IMR-90 (cell line): Measurements from ENCODE around the gene HRAS. TPM values are rescaled to one million over a fixed set of nuclear protein-coding genes. Genes with fewer than 3 reads are reported as not detected.

ENCODE experiments used
- ATAC-seq: fragments of 200-7000 bp; cut with Tn5 transposase; 2 replicates; pipeline ENCODE4 v1.9.1; 2020; ENCODE audit warnings: low read depth, mild to moderate bottlenecking, moderate library complexity
- BruUV-seq: library from RNA; stranded (reverse); fragments of 400-500 nt; replicated peaks from 2 replicates; lab custom pipeline; 2021; lab: Mats Ljungman, UMichigan
- CTCF ChIA-PET: fragments of 300-600 bp; formaldehyde crosslinking; extraction: SDS; loops from one replicate; lab custom pipeline; 2021; ENCODE audit warnings: antibody characterized with exemption; lab: Yijun Ruan, JAX
- POLR2A ChIA-PET: fragments of 300-600 bp; sonication (Branson Sonifier 250); formaldehyde crosslinking; loops from one replicate; lab custom pipeline; 2022; ENCODE audit warnings: antibody characterized with exemption; ENCODE audit not compliant: unreplicated experiment; lab: Charles Lee
- DNase-seq: peaks from one replicate; pipeline ENCODE4 v3.0.0; 2013
- H2AFZ ChIP-seq: replicated peaks from 2 replicates; pipeline ENCODE3; 2013; ENCODE audit warnings: low read length, mild to moderate bottlenecking; ENCODE audit not compliant: poor library complexity
- H2AK5ac ChIP-seq: 2 replicates; pipeline ENCODE4 v1.6.1; 2013; ENCODE audit warnings: low read depth, low read length, inconsistent platforms
- H2AK9ac ChIP-seq: replicated peaks from 2 replicates; pipeline ENCODE3; 2013; ENCODE audit warnings: mild to moderate bottlenecking, low read depth, low read length, moderate library complexity; ENCODE audit not compliant: poor library complexity
- H2BK120ac ChIP-seq: 2 replicates; pipeline ENCODE4 v1.6.1; 2013; ENCODE audit warnings: low read depth, low read length, inconsistent platforms
- H2BK15ac ChIP-seq: 3 replicates; pipeline ENCODE4 v1.6.1; 2013; ENCODE audit warnings: low read depth, low read length, inconsistent platforms
- H2BK20ac ChIP-seq: 2 replicates; pipeline ENCODE4 v1.6.1; 2013; ENCODE audit warnings: low read depth, mild to moderate bottlenecking, inconsistent platforms, low read length, moderate library complexity
- H2BK5ac ChIP-seq: 2 replicates; pipeline ENCODE4 v1.6.1; 2013; ENCODE audit warnings: mild to moderate bottlenecking, low read depth, low read length, inconsistent platforms; ENCODE audit not compliant: poor library complexity, severe bottlenecking
- H3K14ac ChIP-seq: replicated peaks from 2 replicates; pipeline ENCODE4 v1.6.1; 2013; ENCODE audit warnings: low read depth, low read length, inconsistent platforms
- H3K18ac ChIP-seq: 2 replicates; pipeline ENCODE4 v1.6.1; 2013; ENCODE audit warnings: low read depth, low read length, control low read depth
- H3K23ac ChIP-seq: 2 replicates; pipeline ENCODE4 v1.6.1; 2013; ENCODE audit warnings: low read depth, low read length, inconsistent platforms
- H3K27ac ChIP-seq: 2 replicates; pipeline ENCODE4 v1.5.1; 2013; ENCODE audit warnings: mild to moderate bottlenecking, control low read depth, low read length; ENCODE audit not compliant: insufficient read depth
- H3K27me3 ChIP-seq: 2 replicates; pipeline ENCODE4 v1.6.1; 2013; ENCODE audit warnings: low read length; ENCODE audit not compliant: control insufficient read depth, insufficient read depth
- H3K36me3 ChIP-seq: 2 replicates; pipeline ENCODE4 v1.6.1; 2013; ENCODE audit warnings: low read length, mixed read lengths; ENCODE audit not compliant: control insufficient read depth, insufficient read depth
- H3K4ac ChIP-seq: 2 replicates; pipeline ENCODE4 v1.6.1; 2013; ENCODE audit warnings: low read depth, low read length, inconsistent platforms
- H3K4me1 ChIP-seq: 2 replicates; pipeline ENCODE4 v1.6.1; 2013; ENCODE audit warnings: low read length, mixed read lengths; ENCODE audit not compliant: control insufficient read depth, insufficient read depth
- H3K4me2 ChIP-seq: 2 replicates; pipeline ENCODE4 v1.6.1; 2013; ENCODE audit warnings: low read depth, mild to moderate bottlenecking, control low read depth, low read length, moderate library complexity
- H3K4me3 ChIP-seq: 2 replicates; pipeline ENCODE4 v1.5.1; 2013; ENCODE audit warnings: low read depth, mild to moderate bottlenecking, control low read depth, low read length, moderate library complexity; ENCODE audit not compliant: insufficient read depth
- H3K56ac ChIP-seq: 2 replicates; pipeline ENCODE4 v1.6.1; 2013; ENCODE audit warnings: low read length, inconsistent platforms; ENCODE audit not compliant: insufficient read depth; ENCODE audit errors: extremely low read depth
- H3K79me1 ChIP-seq, 2 experiments: 2 replicates each; pipeline ENCODE4 v1.6.1; 2013; ENCODE audit warnings: low read length in 2 of 2, inconsistent platforms in 1 of 2, low read depth in 1 of 2
- H3K9ac ChIP-seq: 2 replicates; pipeline ENCODE4 v1.6.1; 2013; ENCODE audit warnings: low read depth, low read length, control low read depth
- H3K9me1 ChIP-seq: 2 replicates; pipeline ENCODE4 v1.6.1; 2013; ENCODE audit warnings: low read length, inconsistent platforms; ENCODE audit not compliant: insufficient read depth
- H3K9me3 ChIP-seq: 2 replicates; pipeline ENCODE4 v1.6.1; 2013; ENCODE audit warnings: low read length; ENCODE audit not compliant: control insufficient read depth, insufficient read depth
- H4K20me1 ChIP-seq: 2 replicates; pipeline ENCODE4 v1.6.1; 2013; ENCODE audit warnings: low read length, inconsistent platforms; ENCODE audit not compliant: insufficient read depth
- H4K5ac ChIP-seq: 2 replicates; pipeline ENCODE4 v1.6.1; 2013; ENCODE audit warnings: mild to moderate bottlenecking, low read depth, low read length, control low read depth
- H4K8ac ChIP-seq, 2 experiments: 2 replicates each; pipeline ENCODE4 v1.6.1; 2013; ENCODE audit warnings: low read depth in 2 of 2, low read length in 2 of 2, control low read depth in 1 of 2, inconsistent platforms in 1 of 2
- H4K91ac ChIP-seq: 2 replicates; pipeline ENCODE4 v1.6.1; 2013; ENCODE audit warnings: low read depth, low read length, inconsistent platforms; ENCODE audit not compliant: insufficient read depth
- BHLHE40 ChIP-seq: fragments of 150-350 bp; IDR thresholded peaks from 2 replicates; pipeline ENCODE4 v1.6.1; 2016; ENCODE audit warnings: mild to moderate bottlenecking, low read depth, low read length
- CEBPB ChIP-seq: IDR thresholded peaks from 2 replicates; pipeline ENCODE4 v1.6.1; 2012; ENCODE audit warnings: low read depth, low read length, improper control_type of control experiment
- CHD1 ChIP-seq: IDR thresholded peaks from 2 replicates; pipeline ENCODE4 v1.6.1; 2012; ENCODE audit warnings: low read depth, low read length, improper control_type of control experiment
- CTCF ChIP-seq: conservative IDR thresholded peaks from 2 replicates; pipeline ENCODE4 v1.5.1; 2012; ENCODE audit warnings: mild to moderate bottlenecking, low read depth, low read length, improper control_type of control experiment
- FOS ChIP-seq: fragments of 150-350 bp; IDR thresholded peaks from 2 replicates; pipeline ENCODE4 v1.6.1; 2016; ENCODE audit warnings: low read depth, low read length
- MAFK ChIP-seq: IDR thresholded peaks from 2 replicates; pipeline ENCODE4 v1.6.1; 2012; ENCODE audit warnings: low read depth, low read length, improper control_type of control experiment
- MAZ ChIP-seq: IDR thresholded peaks from 2 replicates; pipeline ENCODE4 v1.6.1; 2012; ENCODE audit warnings: low read depth, mild to moderate bottlenecking, low read length, improper control_type of control experiment, moderate library complexity, borderline replicate concordance
- MXI1 ChIP-seq: IDR thresholded peaks from 2 replicates; pipeline ENCODE4 v1.6.1; 2012; ENCODE audit warnings: low read depth, mild to moderate bottlenecking, low read length, moderate library complexity, borderline replicate concordance
- POLR2A ChIP-seq: IDR thresholded peaks from 2 replicates; pipeline ENCODE4 v1.6.1; 2012; ENCODE audit warnings: mild to moderate bottlenecking, low read depth, low read length
- RCOR1 ChIP-seq: IDR thresholded peaks from 2 replicates; pipeline ENCODE4 v1.6.1; 2012; ENCODE audit warnings: mild to moderate bottlenecking, low read length, improper control_type of control experiment; ENCODE audit not compliant: insufficient replicate concordance
- RFX5 ChIP-seq: IDR thresholded peaks from 2 replicates; pipeline ENCODE4 v1.8.0; 2012; ENCODE audit warnings: low read depth, mild to moderate bottlenecking, low read length, moderate library complexity
- SMC3 ChIP-seq: fragments of 150-350 bp; IDR thresholded peaks from 2 replicates; pipeline ENCODE4 v1.6.1; 2016; ENCODE audit warnings: low read depth, mild to moderate bottlenecking, antibody characterized with exemption, low read length, moderate library complexity
- WGBS, 2 experiments: methylation state at CpG; one replicate each; pipeline versions ENCODE4 v1.1.5 to v1.1.7; 2013; ENCODE audit warnings: missing lambda C conversion rate in 2 of 2; ENCODE audit not compliant: insufficient read length in 1 of 2; ENCODE audit errors: extremely low coverage in 2 of 2; 5-methylcytosine and 5-hydroxymethylcytosine counted together
- dilution Hi-C: fragments of 300-500 bp; cut with HindIII; formaldehyde crosslinking; loops from one replicate; pipeline ENCODE4 v1.14.3; 2018; ENCODE audit warnings: low sequenced_read_pairs; ENCODE audit not compliant: unreplicated experiment
- in situ Hi-C: fragments of 300-500 bp; cut with MboI; formaldehyde crosslinking; loops from 3 replicates; pipeline ENCODE4 v1.14.3; 2019; ENCODE audit warnings: low sequenced_read_pairs, inconsistent platforms, mixed read lengths
- intact Hi-C: fragments of 100-400 bp; cut with micrococcal nuclease; formaldehyde crosslinking; loops from 2 replicates; pipeline ENCODE4 v1.10.0; 2022
- polyA plus RNA-seq, 3 experiments: library from polyadenylated mRNA; depleted of rRNA; stranded (reverse); fragments of >200 nt; gene quantifications; 2 replicates each; pipeline ENCODE4 v1.2.3, GENCODE V29; 2012; ENCODE audit warnings: low replicate concordance in 1 of 3
- total RNA-seq: library from RNA; depleted of rRNA; stranded (reverse); fragments of >200 nt; gene quantifications from 2 replicates; pipeline ENCODE4 v1.2.3, GENCODE V29; 2012

Gene HRAS
- total and polyA plus RNA-seq, 2 of the 4 experiments (the other 2 are of a cell fraction), result 108 to 123 TPM

DNA sequence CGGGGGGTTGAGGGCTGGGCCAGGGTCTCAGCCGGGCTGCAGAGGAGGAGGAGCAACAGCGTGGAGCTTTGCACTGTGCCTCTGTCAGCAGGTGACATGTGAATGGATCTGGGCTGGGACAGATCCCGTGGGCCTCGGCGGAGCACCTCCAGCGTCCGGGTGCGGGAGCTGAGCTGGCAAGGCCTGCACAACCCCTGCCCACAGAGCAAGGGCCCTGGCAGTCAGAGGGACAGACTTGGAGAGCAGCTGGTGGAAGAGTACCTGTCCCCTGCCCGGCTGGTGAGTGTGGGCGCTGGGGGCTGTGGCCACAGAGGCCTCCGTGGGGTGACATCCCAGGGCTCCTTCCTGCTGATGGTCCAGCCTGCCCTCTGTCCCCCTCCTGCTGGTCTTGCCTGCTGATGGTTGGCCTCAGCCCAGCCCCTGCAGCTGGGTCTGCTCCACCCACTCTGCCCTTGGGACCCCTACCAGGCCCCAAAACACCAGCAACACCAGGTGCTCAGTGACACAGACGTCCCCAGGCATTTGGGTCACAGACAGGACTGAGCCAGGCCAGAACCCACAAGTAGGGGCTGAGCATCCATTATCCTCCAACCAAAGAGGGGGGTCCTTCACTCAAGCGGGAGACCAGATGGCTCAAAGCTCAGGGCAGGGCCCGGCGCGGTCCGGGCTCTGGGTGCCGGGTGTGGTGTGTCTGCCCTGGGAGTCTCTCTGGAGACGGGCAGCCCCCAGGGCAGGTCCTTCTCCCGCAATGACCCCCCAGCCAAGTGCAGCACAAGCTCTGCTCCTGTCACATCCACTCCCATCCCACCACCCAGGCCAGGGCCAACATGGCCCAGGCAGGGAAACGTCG, 5.4 kb upstream of the HRAS start:
- Histone ChIP-seq H3K4me1 (peaks cover 10% of the 10 kb centered on the region), H3K79me1 (peaks cover 0 to 3% of the 10 kb centered on the region in 2 experiments; a peak in 1 of 4 replicates), H3K18ac (no peak overlapping the region), H3K36me3 (peaks cover 1% of the 10 kb centered on the region; the same call in 1 of the 2 replicates), H3K9ac (no peak overlapping the region), H4K91ac (no peak overlapping the region), H3K27me3 (no peaks in the 10 kb centered on the region), H3K23ac (no peak overlapping the region), H2AFZ (no peak overlapping the region), H3K9me3 (no peaks in the 10 kb centered on the region), H3K4me3 (no peak overlapping the region), H2BK120ac (no peak overlapping the region), H2AK5ac (no peak overlapping the region), H3K27ac (no peak overlapping the region), H4K5ac (no peak overlapping the region), H2BK20ac (no peak overlapping the region), H3K14ac (no peak overlapping the region), H3K9me1 (peaks cover 3% of the 10 kb centered on the region; the same call in 1 of the 2 replicates), H2BK15ac (no peak overlapping the region), H3K4me2 (no peak overlapping the region), H4K8ac (no peak overlapping the region), H2BK5ac (no peak overlapping the region), H3K4ac (no peak overlapping the region), H3K56ac (no peak overlapping the region), H2AK9ac (no peak overlapping the region), H4K20me1 (no peaks in the 10 kb centered on the region; the same call in 1 of the 2 replicates)
- TF ChIP-seq SMC3 (no peak), FOS (no peak), BHLHE40 (no peak), MXI1 (no peak), CHD1 (no peak), RFX5 (no peak), RCOR1 (no peak), POLR2A (no peak), CTCF (no peak), MAZ (no peak), CEBPB (no peak), MAFK (no peak)
- dilution Hi-C loops (no loop called here), intact Hi-C loops (no loop called here), in situ Hi-C loops (no loop called here)
- WGBS, 2 experiments, result 75% methylated on average over 6 of the region's 23 CpGs; no CpG with 5 or more reads in 1 of the 2 experiments
- DNase-seq (no peak), ATAC-seq (no peak)
- POLR2A ChIA-PET, result no interaction called here
- CTCF ChIA-PET, result no interaction called here
- no TSS peak for BruUV-seq
